GM13976 (cell line): ENCODE results near the gene ATP1A1.

ENCODE experiments used
- DNase-seq: peaks from one replicate; pipeline ENCODE4 v3.0.0; 2012; ENCODE audit warnings: low spot score
- in situ Hi-C: fragments of 300-500 bp; cut with MboI; formaldehyde crosslinking; loops from one replicate; pipeline ENCODE4 v1.12.0; 2022; ENCODE audit warnings: low sequenced_read_pairs, mixed read lengths, inconsistent platforms; ENCODE audit not compliant: unreplicated experiment
- TF ChIP-seq, protein P1 (sequence below): IDR thresholded peaks from 2 replicates; pipeline ENCODE4 v1.5.1; 2012; ENCODE audit warnings: borderline replicate concordance, mild to moderate bottlenecking; ENCODE audit not compliant: insufficient read depth; ENCODE audit errors: extremely low read depth, missing control alignments, control extremely low read depth

The ATP1A1 gene

DNA sequence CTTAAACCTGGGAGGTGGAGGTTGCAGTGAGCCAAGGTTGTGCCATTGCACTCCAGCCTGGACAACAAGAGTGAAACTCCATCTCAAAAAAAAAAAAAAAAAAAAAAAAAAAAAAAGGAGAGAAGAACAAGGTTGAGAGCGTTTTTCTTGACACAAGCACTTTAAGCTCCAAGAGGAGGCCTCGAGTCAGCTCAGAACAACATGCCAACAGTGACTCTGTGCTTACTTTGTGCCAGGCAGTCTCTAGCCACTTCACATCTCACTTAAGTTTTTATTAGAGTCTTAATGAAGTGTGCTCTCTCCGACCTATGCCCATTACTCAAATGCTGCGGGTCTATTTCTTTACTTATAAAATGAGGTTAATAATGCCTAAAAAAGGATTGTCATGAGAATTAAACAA, 13.0 kb downstream of the ATP1A1 start:
- TF ChIP-seq, protein P1, sequence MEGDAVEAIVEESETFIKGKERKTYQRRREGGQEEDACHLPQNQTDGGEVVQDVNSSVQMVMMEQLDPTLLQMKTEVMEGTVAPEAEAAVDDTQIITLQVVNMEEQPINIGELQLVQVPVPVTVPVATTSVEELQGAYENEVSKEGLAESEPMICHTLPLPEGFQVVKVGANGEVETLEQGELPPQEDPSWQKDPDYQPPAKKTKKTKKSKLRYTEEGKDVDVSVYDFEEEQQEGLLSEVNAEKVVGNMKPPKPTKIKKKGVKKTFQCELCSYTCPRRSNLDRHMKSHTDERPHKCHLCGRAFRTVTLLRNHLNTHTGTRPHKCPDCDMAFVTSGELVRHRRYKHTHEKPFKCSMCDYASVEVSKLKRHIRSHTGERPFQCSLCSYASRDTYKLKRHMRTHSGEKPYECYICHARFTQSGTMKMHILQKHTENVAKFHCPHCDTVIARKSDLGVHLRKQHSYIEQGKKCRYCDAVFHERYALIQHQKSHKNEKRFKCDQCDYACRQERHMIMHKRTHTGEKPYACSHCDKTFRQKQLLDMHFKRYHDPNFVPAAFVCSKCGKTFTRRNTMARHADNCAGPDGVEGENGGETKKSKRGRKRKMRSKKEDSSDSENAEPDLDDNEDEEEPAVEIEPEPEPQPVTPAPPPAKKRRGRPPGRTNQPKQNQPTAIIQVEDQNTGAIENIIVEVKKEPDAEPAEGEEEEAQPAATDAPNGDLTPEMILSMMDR = no peak
- in situ Hi-C loops = no loop called here
- no peak for DNase-seq

DNA sequence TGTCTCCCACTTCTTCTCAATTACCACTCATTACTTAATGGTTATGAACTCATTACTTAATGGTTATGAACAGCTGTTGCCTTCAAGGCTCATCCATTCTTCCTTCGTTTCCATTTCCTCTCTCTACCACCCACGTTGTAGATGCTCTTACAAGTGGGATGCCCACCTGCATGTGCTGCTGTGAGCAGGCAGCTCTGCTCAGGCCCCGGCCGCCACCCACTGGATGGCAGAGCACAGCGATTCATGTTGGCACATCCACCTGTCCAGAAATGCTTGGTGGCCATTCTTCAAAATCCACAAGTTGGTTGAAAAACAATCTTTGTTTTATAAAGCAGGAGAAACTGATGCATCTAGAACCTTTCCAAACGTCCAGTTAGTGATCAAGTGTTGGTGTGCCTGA, 14.5 kb downstream of the ATP1A1 start:
- TF ChIP-seq, protein P1 = no peak
- in situ Hi-C loops = no loop called here
- no peak for DNase-seq

DNA sequence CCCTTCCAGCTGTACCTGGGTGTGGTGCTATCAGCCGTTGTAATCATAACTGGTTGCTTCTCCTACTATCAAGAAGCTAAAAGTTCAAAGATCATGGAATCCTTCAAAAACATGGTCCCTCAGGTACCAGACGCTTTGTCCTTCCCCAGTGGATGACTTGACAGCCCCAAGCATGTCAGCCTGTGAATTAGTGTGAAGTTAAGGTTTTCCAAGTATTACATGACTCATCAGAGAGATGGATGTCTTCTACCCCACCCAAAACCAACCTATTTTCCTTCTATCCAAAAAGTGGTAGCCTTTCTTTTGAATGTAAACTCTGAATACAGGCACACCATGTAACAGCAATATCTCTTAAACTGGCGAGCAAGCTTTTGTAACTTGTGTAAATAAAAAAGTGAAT, 15.1 kb downstream of the ATP1A1 start:
- DNase-seq = no peak
- TF ChIP-seq, protein P1 = no peak
- in situ Hi-C loops = no loop called here

DNA sequence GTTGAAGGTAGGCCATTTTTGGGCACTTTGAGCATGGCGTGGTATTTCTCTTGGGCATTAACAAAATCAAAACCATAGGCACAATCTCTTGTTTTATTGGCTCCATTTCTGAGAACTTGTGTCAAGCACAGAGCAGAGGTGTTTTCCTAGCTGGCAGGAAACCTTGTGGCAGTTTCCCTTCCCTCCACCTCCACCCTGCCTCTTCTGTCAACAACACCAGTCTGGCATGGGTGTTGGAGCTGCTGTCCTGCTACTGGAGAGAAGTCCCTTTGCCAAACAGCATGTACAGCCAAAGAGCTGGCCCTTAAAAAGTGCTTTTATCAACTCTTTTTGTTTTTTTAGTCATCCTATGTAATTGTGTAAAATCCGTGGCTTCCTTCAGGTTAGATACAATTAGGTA, 16.0 kb downstream of the ATP1A1 start:
- TF ChIP-seq, protein P1 = no peak
- in situ Hi-C loops = no loop called here
- no peak for DNase-seq

DNA sequence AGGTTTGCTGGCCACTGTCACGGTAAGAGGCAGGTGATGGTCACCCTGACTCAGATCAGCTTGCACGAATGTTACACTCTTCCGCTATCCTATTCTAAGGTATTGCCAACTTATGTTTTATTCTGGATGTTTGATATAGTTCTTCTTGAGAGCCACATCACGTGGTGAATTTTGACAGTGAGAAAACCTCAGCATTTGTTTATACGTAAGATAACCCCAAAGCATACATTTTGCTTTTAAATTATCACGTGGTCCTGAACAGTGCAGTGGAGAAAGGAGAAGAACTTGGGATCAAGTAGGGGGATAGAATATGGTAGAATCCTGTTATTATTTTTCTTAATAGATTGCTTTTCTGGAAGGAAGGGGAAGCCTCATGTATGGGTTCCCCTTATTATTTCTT, 16.6 kb downstream of the ATP1A1 start:
- TF ChIP-seq, protein P1 = no peak
- no peak for DNase-seq
- in situ Hi-C loops = no loop called here

DNA sequence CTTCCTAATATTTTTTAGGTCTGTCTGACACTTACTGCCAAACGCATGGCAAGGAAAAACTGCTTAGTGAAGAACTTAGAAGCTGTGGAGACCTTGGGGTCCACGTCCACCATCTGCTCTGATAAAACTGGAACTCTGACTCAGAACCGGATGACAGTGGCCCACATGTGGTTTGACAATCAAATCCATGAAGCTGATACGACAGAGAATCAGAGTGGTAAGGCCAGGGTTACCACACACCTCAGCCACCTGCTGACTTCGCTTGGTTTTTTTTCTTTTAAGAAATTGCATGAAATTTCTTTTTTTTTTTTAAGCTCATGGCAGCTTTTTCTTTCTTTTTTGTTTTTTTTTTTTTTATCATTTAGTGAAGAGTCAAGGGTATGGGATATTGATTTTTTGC, 17.2 kb downstream of the ATP1A1 start:
- TF ChIP-seq, protein P1 = no peak
- no peak for DNase-seq
- in situ Hi-C loops = no loop called here

DNA sequence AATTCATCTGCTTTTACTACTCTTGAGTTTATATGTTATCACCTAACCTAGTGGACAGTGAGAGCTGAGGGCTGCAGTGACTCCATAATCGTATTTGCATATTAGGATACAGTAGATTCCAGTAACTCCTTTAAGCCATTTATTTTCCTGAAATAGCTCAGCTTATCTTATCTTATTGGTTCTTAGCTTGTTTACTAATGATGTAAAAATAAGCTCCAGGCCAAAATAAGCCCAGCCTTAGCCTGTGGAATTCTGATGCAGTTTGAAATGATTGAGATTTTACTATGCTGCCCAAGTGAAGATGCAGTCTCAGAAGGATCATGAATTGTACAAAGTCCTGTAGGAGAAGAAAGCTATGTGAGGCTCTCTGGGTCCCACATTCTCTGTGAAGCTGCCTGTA, 18.1 kb downstream of the ATP1A1 start:
- in situ Hi-C loops = no loop called here
- TF ChIP-seq, protein P1 = no peak
- no peak for DNase-seq
